Uterus (tissue), 4 donors: ENCODE data around the gene HTR3C. TPM values are rescaled to one million over a fixed set of nuclear protein-coding genes. Genes with fewer than 3 reads are reported as not detected.
"Not testable (repeated sequence)": the region's sequence is repeated elsewhere in the genome, so short reads cannot be mapped to it uniquely, and the experiment has no call there.

ENCODE experiments used
- DNase-seq, 2 donors: peaks; one replicate each; pipeline ENCODE4 v3.0.0-alpha.2; 2019 to 2020
- H3K27ac ChIP-seq, 2 donors: fragments of 200-600 bp; sonication (generic); 1 replicate in 1 of 2; 2 replicates in 1 of 2; pipeline ENCODE4 v1.5.1; 2016 to 2018
- H3K27me3 ChIP-seq, 2 donors: fragments of 200-600 bp; sonication (generic); one replicate each; pipeline ENCODE4 v1.5.1; 2018 to 2019; ENCODE audit warnings: control low read depth in 1 of 2
- H3K36me3 ChIP-seq, 2 donors: fragments of 200-600 bp; sonication (generic); one replicate each; pipeline ENCODE4 v1.5.1; 2019; ENCODE audit warnings: control low read depth in 1 of 2
- H3K4me1 ChIP-seq, 2 donors: fragments of 200-600 bp; sonication (generic); one replicate each; pipeline ENCODE4 v1.5.1; 2018 to 2019; ENCODE audit warnings: control low read depth in 1 of 2
- H3K4me3 ChIP-seq, 2 donors: fragments of 200-600 bp; sonication (generic); 1 replicate in 1 of 2; 2 replicates in 1 of 2; pipeline ENCODE4 v1.5.1; 2018 to 2019; ENCODE audit warnings: mild to moderate bottlenecking in 1 of 2
- H3K9me3 ChIP-seq, 2 donors: fragments of 200-600 bp; sonication (generic); one replicate each; pipeline ENCODE4 v1.5.1; 2019; ENCODE audit warnings: control low read depth in 1 of 2
- POLR2A ChIP-seq, 2 donors: fragments of 450-650 bp; IDR thresholded peaks; one replicate each; pipeline ENCODE4 v1.6.1; 2016; ENCODE audit warnings: antibody characterized with exemption in 2 of 2, mild to moderate bottlenecking in 1 of 2, moderate library complexity in 1 of 2
- intact Hi-C: fragments of 100-400 bp; cut with DNase I; formaldehyde crosslinking; loops from one replicate; pipeline ENCODE4 v1.15.1; 2023; ENCODE audit warnings: low total_unique reads
- total RNA-seq, 4 donors: library from RNA; depleted of rRNA in 3 of 4; stranded (reverse); fragments of >200 nt in 3 of 4; gene quantifications; one replicate each; pipeline versions ENCODE4 v1.1.0 to v1.2.4, GENCODE V29; 2014 to 2023
- TF ChIP-seq, protein P1 (sequence below), 4 experiments: fragments of 200-600 bp in 2 of 4; fragments of 450-650 bp in 2 of 4; sonication (generic) in 2 of 4; IDR thresholded peaks; one replicate each; pipeline ENCODE4 v1.5.1; 2016 to 2019; ENCODE audit warnings: antibody characterized with exemption in 4 of 4, mild to moderate bottlenecking in 2 of 4, moderate library complexity in 1 of 4
- donor health status: DM: yes; HTN: yes; CAD: no.

The HTR3C gene
- total RNA-seq, 4 donors from 2014 or later = 0.29 TPM; not detected in 3

DNA sequence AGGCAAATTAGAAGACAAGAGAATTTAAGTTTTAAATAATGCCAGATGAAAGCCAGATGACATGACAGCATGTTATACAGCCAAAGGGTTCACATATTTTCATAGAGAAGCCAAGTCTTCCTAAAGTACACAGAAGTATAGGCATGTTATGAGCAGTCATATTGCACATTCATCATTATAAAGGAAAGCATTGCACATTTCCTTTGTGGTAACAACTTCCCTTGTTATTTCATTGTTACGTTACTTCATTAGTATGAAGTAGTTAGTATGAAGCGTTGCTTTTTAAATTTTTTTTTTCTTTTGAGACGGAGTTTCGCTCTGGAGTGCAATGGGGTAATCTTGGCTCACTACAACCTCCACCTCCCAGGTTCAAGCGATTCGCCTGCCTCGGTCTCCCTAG, 30.5 kb upstream of the HTR3C start:
- Histone ChIP-seq H3K27ac (no peak overlapping the region), H3K4me1 (no peaks in the 10 kb centered on the region), H3K36me3 (no peaks in the 10 kb centered on the region), H3K27me3 (no peaks in the 10 kb centered on the region), H3K9me3 (no peaks in the 10 kb centered on the region), H3K4me3 (no peak overlapping the region)
- no peak for TF ChIP-seq POLR2A (IDR thresholded peaks at IDR 0.05)
- TF ChIP-seq, protein P1, sequence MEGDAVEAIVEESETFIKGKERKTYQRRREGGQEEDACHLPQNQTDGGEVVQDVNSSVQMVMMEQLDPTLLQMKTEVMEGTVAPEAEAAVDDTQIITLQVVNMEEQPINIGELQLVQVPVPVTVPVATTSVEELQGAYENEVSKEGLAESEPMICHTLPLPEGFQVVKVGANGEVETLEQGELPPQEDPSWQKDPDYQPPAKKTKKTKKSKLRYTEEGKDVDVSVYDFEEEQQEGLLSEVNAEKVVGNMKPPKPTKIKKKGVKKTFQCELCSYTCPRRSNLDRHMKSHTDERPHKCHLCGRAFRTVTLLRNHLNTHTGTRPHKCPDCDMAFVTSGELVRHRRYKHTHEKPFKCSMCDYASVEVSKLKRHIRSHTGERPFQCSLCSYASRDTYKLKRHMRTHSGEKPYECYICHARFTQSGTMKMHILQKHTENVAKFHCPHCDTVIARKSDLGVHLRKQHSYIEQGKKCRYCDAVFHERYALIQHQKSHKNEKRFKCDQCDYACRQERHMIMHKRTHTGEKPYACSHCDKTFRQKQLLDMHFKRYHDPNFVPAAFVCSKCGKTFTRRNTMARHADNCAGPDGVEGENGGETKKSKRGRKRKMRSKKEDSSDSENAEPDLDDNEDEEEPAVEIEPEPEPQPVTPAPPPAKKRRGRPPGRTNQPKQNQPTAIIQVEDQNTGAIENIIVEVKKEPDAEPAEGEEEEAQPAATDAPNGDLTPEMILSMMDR (IDR thresholded peaks at IDR 0.05) = no peak
- intact Hi-C loops = no loop called here
- no peak for DNase-seq

DNA sequence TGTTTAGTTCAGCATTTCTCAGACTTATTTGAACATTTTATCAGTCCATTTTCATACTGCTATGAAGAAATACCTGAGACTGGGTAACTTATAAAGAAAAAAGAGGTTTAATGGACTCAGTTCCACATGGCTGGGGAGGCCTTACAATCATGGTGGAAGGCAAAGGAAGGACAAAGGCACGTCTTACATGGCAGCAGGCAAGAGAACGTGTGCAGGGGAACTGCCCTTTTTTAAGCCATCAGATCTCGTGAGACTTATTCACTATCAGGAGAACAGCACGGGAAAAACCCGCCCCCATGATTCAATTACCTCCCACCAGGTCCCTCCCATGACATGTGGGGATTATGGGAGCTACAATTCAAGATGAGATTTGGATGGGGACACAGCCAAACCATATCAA, 27.6 kb upstream of the HTR3C start:
- H3K27ac ChIP-seq, H3K9me3 ChIP-seq, H3K27me3 ChIP-seq, H3K36me3 ChIP-seq, H3K4me1 ChIP-seq, H3K4me3 ChIP-seq, DNase-seq, intact Hi-C loops: not testable (repeated sequence)

DNA sequence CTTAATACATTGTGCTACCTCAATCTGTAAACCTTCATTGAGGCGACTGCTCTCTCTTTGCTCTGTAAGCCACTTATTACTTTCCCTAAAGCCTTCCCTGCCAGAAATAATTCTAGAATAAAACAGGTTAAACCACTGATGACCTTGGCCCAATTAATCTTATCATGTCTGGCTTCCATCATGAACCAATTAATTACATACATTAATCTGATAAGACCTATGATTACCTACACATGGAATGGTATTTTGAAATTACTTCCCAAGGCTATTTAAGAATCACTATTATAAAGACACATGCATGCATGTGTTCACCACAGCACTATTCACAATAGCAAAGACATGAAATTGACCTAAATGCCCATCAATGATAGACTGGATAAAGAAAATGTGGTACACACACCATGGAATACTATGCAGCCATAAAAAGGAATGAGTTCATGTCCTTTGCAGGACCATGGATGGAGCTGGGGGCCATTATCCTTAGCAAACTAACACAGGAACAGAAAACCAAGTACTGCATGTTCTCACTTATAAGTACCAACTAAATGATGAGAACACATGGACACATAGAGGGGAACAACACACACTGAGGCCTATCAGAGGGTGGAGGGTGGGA, 24.5 kb upstream of the HTR3C start:
- H3K4me3 ChIP-seq, H3K27me3 ChIP-seq, H3K9me3 ChIP-seq, H3K4me1 ChIP-seq, H3K36me3 ChIP-seq, DNase-seq, H3K27ac ChIP-seq, intact Hi-C loops: not testable (repeated sequence)

DNA sequence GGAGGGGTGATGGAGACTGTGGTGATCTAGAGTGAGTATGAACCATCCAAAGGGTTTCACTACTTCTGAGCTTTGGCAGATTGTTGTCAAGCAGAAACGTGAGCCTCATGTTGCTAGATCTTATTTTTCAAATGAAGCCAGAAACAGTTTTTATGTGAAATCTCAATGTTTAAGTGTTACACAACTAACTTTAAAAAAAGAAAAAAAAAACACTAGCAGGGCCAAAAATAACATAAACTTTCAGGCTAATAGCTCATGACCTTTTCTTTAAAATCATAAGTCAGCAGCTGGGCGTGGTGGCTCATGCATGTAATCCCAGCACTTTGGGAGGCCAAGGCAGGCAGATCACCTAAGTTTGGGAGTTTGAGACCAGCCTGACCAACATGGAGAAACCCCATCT, 23.4 kb upstream of the HTR3C start:
- Histone ChIP-seq H3K27ac (no peak overlapping the region), H3K27me3 (no peaks in the 10 kb centered on the region), H3K4me3 (no peak overlapping the region), H3K9me3 (no peaks in the 10 kb centered on the region), H3K36me3 (no peaks in the 10 kb centered on the region), H3K4me1 (no peaks in the 10 kb centered on the region)
- DNase-seq = no peak
- TF ChIP-seq, protein P1 (IDR thresholded peaks at IDR 0.05) = no peak
- no peak for TF ChIP-seq POLR2A (IDR thresholded peaks at IDR 0.05)
- intact Hi-C loops = no loop called here

DNA sequence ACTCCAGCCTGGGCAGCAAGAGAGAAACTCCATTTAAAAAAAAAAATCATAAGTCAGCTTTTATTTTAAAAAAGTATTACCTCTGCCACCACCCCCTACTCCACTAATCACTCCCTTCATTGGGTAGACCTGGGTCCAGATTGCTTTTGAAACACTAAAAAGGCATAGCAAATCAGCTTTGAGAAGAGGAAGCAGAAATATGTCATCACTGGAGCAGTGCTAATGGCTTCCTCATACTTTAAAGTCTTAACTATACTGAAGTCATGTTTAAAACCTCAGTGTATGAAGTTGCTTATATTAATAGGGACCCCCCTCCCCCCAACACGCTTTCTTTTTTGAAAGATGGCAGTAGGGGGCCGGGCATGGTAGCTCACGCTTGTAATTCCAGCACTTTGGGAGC, 22.3 kb upstream of the HTR3C start:
- intact Hi-C loops = no loop called here
- Histone ChIP-seq H3K9me3 (no peaks in the 10 kb centered on the region), H3K4me3 (no peak overlapping the region), H3K36me3 (no peaks in the 10 kb centered on the region), H3K27ac (no peak overlapping the region), H3K27me3 (no peaks in the 10 kb centered on the region), H3K4me1 (no peaks in the 10 kb centered on the region)
- TF ChIP-seq, protein P1 (IDR thresholded peaks at IDR 0.05) = no peak
- no peak for DNase-seq

DNA sequence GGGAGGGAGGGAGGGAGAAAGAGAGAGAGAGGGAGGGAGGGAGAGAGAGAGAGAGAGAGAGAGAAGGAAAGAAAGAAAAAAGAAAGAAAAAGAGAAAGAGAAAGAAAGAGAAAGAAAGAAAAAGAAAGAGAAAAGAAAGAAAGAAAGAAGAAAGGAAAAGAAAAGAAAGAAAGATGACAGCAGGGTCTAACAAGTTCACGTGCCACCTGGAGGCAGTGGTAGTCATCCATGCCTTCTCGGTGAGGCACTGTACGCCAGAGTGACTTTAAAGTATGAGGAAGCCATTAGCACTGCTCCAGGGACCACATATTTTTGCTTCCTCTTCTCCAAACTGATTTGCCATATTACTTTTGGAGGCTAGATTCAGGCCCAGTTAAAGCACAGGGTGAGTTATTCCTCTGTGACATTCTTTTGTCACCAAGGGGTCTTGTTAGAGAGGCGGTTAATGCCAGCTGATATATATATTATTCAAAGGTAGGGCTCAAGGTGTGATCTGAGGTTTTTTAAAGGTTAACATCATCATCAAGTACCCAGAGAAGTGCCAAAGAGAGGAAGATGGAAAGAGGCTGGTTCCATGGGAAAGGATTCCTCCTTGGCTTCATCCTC, 21.6 kb upstream of the HTR3C start, which contains the start of gene HTR3D:
TSS of gene HTR3D (plus strand) at position 556 of the 606 bp plus-strand sequence. CDS start at position 556, 0 bp downstream.
- no peak for DNase-seq
- TF ChIP-seq, protein P1 (IDR thresholded peaks at IDR 0.05) = no peak

More for the DNA sequence above, 21.6 kb upstream of the HTR3C start, which contains the start of gene HTR3D:
- H3K36me3 ChIP-seq = no peaks in the 10 kb centered on the region
- H3K4me3 ChIP-seq = no peak within 1 kb of the TSS
- no peaks in the 10 kb centered on the region for H3K4me1 ChIP-seq
- no peaks in the 10 kb centered on the region for H3K9me3 ChIP-seq
- intact Hi-C loops = no loop called here
- no peaks in the 10 kb centered on the region for H3K27me3 ChIP-seq
- H3K27ac ChIP-seq = no peak within 1 kb of the TSS
